Keratinocyte (primary cell): Measurements from ENCODE around the gene AKAP10. TPM values are rescaled to one million over a fixed set of nuclear protein-coding genes. Genes with fewer than 3 reads are reported as not detected.

Experiments
- DNase-seq: peaks from one replicate; pipeline ENCODE4 v3.0.0-alpha.2; 2011; ENCODE audit warnings: low read depth, missing footprints, low spot score
- FAIRE-seq: peaks from 2 replicates; lab custom pipeline; 2011; peaks lifted over from hg19 to GRCh38; lab: Jason Lieb, UNC
- H2AFZ ChIP-seq: 2 replicates; pipeline ENCODE4 v1.6.0; 2012; ENCODE audit warnings: low read length, control low read depth, inconsistent platforms; ENCODE audit not compliant: control insufficient read depth
- H3K27ac ChIP-seq: 2 replicates; pipeline ENCODE4 v1.5.1; 2011; ENCODE audit warnings: low read length; ENCODE audit not compliant: control insufficient read depth, insufficient read depth
- H3K27me3 ChIP-seq: 3 replicates; pipeline ENCODE4 v1.6.0; 2011; ENCODE audit warnings: low read length; ENCODE audit not compliant: control insufficient read depth, insufficient read depth; ENCODE audit errors: extremely low read depth
- H3K36me3 ChIP-seq, 2 experiments: 2 replicates in 1 of 2; 3 replicates in 1 of 2; pipeline ENCODE4 v1.5.1; 2011; ENCODE audit warnings: low read length in 2 of 2, mild to moderate bottlenecking in 1 of 2; ENCODE audit not compliant: control insufficient read depth in 2 of 2, insufficient read depth in 2 of 2; ENCODE audit errors: extremely low read depth in 1 of 2
- H3K4me1 ChIP-seq: 3 replicates; pipeline ENCODE4 v1.5.1; 2011; ENCODE audit warnings: low read length; ENCODE audit not compliant: control insufficient read depth, insufficient read depth; ENCODE audit errors: extremely low read depth
- H3K4me2 ChIP-seq: 3 replicates; pipeline ENCODE4 v1.6.0; 2011; ENCODE audit warnings: low read depth, low read length; ENCODE audit not compliant: control insufficient read depth, insufficient read depth; ENCODE audit errors: extremely low read depth
- H3K4me3 ChIP-seq, 3 experiments: fragments of 200-600 bp in 1 of 3; sonication (generic) in 1 of 3; 2 replicates in 2 of 3; 3 replicates in 1 of 3; pipeline ENCODE4 v1.5.1; 2011 to 2016; ENCODE audit warnings: low read length in 3 of 3, mild to moderate bottlenecking in 3 of 3, control low read depth in 2 of 3, inconsistent platforms in 1 of 3, low read depth in 1 of 3, mixed read lengths in 1 of 3, mixed run types in 1 of 3, moderate library complexity in 1 of 3; ENCODE audit not compliant: control insufficient read depth in 2 of 3, insufficient read depth in 2 of 3; ENCODE audit errors: extremely low read depth in 1 of 3
- H3K79me2 ChIP-seq: 2 replicates; pipeline ENCODE4 v1.6.0; 2012; ENCODE audit warnings: low read length; ENCODE audit not compliant: control insufficient read depth, insufficient read depth
- H3K9ac ChIP-seq: 3 replicates; pipeline ENCODE4 v1.6.0; 2011; ENCODE audit warnings: low read length; ENCODE audit not compliant: control insufficient read depth, insufficient read depth; ENCODE audit errors: extremely low read depth
- H3K9me1 ChIP-seq: 3 replicates; pipeline ENCODE4 v1.6.0; 2011; ENCODE audit warnings: low read length; ENCODE audit not compliant: control insufficient read depth, insufficient read depth; ENCODE audit errors: extremely low read depth
- H3K9me3 ChIP-seq: 2 replicates; pipeline ENCODE4 v1.5.1; 2012; ENCODE audit warnings: low read depth, low read length; ENCODE audit not compliant: control insufficient read depth
- H4K20me1 ChIP-seq: 3 replicates; pipeline ENCODE4 v1.6.0; 2011; ENCODE audit warnings: low read length; ENCODE audit not compliant: control insufficient read depth, insufficient read depth; ENCODE audit errors: extremely low read depth
- CTCF ChIP-seq, 3 experiments: IDR thresholded peaks in 1 of 3; conservative IDR thresholded peaks in 1 of 3; optimal IDR thresholded peaks in 1 of 3; 2 replicates in 2 of 3; 3 replicates in 1 of 3; pipeline versions ENCODE3 to v1.5.1; 2011; ENCODE audit warnings: low read length in 3 of 3, mild to moderate bottlenecking in 3 of 3, moderate library complexity in 2 of 3, control low read depth in 1 of 3, inconsistent platforms in 1 of 3; ENCODE audit not compliant: insufficient read depth in 2 of 3; ENCODE audit errors: extremely low read depth in 1 of 3
- EZH2 ChIP-seq: IDR thresholded peaks from one replicate; pipeline ENCODE4 v1.6.1; 2012; ENCODE audit warnings: inconsistent platforms, mild to moderate bottlenecking, low read length, moderate library complexity
- dilution Hi-C: fragments of 300-500 bp; cut with MboI; formaldehyde crosslinking; loops from one replicate; pipeline ENCODE4 v1.7.0; 2020; ENCODE audit warnings: low sequenced_read_pairs; ENCODE audit not compliant: extremely low pct_ligation_motif_present
- polyA plus RNA-seq, 5 experiments: library from polyadenylated mRNA; depleted of rRNA in 3 of 5; stranded (reverse) in 3 of 5; stranded (forward) in 1 of 5; unstranded in 1 of 5; fragments of >200 nt; gene quantifications; 1 replicate in 1 of 5; 2 replicates in 3 of 5; 3 replicates in 1 of 5; pipeline versions ENCODE4 v1.2.1 to v1.2.3, GENCODE V29; 2011 to 2012; ENCODE audit warnings: missing spikeins in 2 of 5, low read depth in 1 of 5, low replicate concordance in 1 of 5

The AKAP10 gene
- polyA plus RNA-seq, 1 donor (not counting 4 experiments of a cell fraction or from before 2014, with no cell fraction given), result 30.8 TPM

GRCh38 chr17:19978805-19979211, 1.2 kb upstream of the AKAP10 start:
- H3K36me3 ChIP-seq, result peaks cover 0 to 4% of the 10 kb centered on the region in 2 experiments
- H3K4me2 ChIP-seq, result no peak overlapping the region
- FAIRE-seq, result no peak
- no peaks in the 10 kb centered on the region for H4K20me1 ChIP-seq
- no peaks in the 10 kb centered on the region for H3K9me3 ChIP-seq
- dilution Hi-C loops, result no loop called here
- no peaks in the 10 kb centered on the region for H3K9me1 ChIP-seq
- H3K27ac ChIP-seq, result no peak overlapping the region
- no peak for DNase-seq
- peaks cover 37% of the 10 kb centered on the region for H3K79me2 ChIP-seq
- TF ChIP-seq EZH2 (no peak), CTCF (optimal IDR thresholded peaks at IDR 0.05 in 1 of 3, IDR thresholded peaks at IDR 0.05 in 1 of 3, conservative IDR thresholded peaks at IDR 0.05 in 1 of 3; ENCODE audit: extremely low read depth in 1 of 3, insufficient read depth in 2 of 3, low read length in 3 of 3) (no peak)
- H3K4me3 ChIP-seq, result no peak overlapping the region
- no peak overlapping the region for H2AFZ ChIP-seq
- no peak overlapping the region for H3K9ac ChIP-seq
- no peaks in the 10 kb centered on the region for H3K27me3 ChIP-seq
- H3K4me1 ChIP-seq, result peaks cover 8% of the 10 kb centered on the region

GRCh38 chr17:19978209-19978802, 678 bp upstream of the AKAP10 start:
- no peak for FAIRE-seq
- no peaks in the 10 kb centered on the region for H3K9me1 ChIP-seq
- peak overlapping the region; percentile 71 for H3K4me2 ChIP-seq
- TF ChIP-seq CTCF (optimal IDR thresholded peaks at IDR 0.05 in 1 of 3, IDR thresholded peaks at IDR 0.05 in 1 of 3, conservative IDR thresholded peaks at IDR 0.05 in 1 of 3; ENCODE audit: extremely low read depth in 1 of 3, insufficient read depth in 2 of 3, low read length in 3 of 3) (no peak), EZH2 (no peak)
- peak overlapping the region; percentile 66 to 98 (median 87) for H3K4me3 ChIP-seq
- H4K20me1 ChIP-seq, result no peaks in the 10 kb centered on the region
- peaks cover 42% of the 10 kb centered on the region for H3K79me2 ChIP-seq
- H2AFZ ChIP-seq, result peak overlapping the region; percentile 76
- H3K36me3 ChIP-seq, result peaks cover 0 to 7% of the 10 kb centered on the region in 2 experiments
- DNase-seq, result no peak
- H3K27ac ChIP-seq, result peak overlapping the region; percentile 78
- peaks cover 8% of the 10 kb centered on the region for H3K4me1 ChIP-seq
- H3K9ac ChIP-seq, result peak overlapping the region; percentile 90
- dilution Hi-C loops, result no loop called here
- no peaks in the 10 kb centered on the region for H3K27me3 ChIP-seq
- no peaks in the 10 kb centered on the region for H3K9me3 ChIP-seq
